GM10266 (cell line): ENCODE results near the gene MTG1.
"Not testable (repeated sequence)": the region's sequence is repeated elsewhere in the genome, so short reads cannot be mapped to it uniquely, and the experiment has no call there.

Source experiments
- DNase-seq: peaks from one replicate; pipeline ENCODE4 v3.0.0; 2012; ENCODE audit errors: extremely low spot score
- TF ChIP-seq, protein P1 (sequence below): IDR thresholded peaks from 2 replicates; pipeline ENCODE4 v1.5.1; 2012; ENCODE audit warnings: mild to moderate bottlenecking, low read depth; ENCODE audit not compliant: control insufficient read depth, insufficient read depth; ENCODE audit errors: missing control alignments

Gene MTG1

GRCh38 chr10:133440633-133441285 lies 46.8 kb downstream of the MTG1 start:
- no peak for DNase-seq
- TF ChIP-seq, protein P1, sequence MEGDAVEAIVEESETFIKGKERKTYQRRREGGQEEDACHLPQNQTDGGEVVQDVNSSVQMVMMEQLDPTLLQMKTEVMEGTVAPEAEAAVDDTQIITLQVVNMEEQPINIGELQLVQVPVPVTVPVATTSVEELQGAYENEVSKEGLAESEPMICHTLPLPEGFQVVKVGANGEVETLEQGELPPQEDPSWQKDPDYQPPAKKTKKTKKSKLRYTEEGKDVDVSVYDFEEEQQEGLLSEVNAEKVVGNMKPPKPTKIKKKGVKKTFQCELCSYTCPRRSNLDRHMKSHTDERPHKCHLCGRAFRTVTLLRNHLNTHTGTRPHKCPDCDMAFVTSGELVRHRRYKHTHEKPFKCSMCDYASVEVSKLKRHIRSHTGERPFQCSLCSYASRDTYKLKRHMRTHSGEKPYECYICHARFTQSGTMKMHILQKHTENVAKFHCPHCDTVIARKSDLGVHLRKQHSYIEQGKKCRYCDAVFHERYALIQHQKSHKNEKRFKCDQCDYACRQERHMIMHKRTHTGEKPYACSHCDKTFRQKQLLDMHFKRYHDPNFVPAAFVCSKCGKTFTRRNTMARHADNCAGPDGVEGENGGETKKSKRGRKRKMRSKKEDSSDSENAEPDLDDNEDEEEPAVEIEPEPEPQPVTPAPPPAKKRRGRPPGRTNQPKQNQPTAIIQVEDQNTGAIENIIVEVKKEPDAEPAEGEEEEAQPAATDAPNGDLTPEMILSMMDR, result no peak

GRCh38 chr10:133441356-133441755 lies 47.4 kb downstream of the MTG1 start:
- DNase-seq, result not testable (repeated sequence)

DNA sequence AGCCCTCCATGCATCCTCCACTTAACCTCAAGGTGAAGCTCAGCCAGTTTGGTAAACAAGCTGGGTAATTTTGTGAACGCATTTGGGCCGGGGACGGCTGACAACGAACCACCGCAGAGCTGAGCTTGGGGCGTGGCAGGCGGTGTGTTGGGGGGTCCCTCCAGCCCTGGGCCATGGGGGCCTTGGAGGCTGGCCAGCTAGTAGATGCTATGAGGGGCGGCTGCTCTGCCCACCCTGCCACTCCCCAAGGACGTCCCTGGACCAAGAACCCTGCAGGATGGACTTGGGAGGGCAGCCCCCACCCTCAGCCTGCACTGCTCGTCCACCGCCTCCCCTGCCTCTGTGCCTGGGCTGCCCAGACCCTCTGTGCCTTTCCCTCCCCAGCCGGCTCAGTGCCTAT lies 47.8 kb downstream of the MTG1 start:
- DNase-seq, result no peak
- TF ChIP-seq, protein P1, result no peak

DNA sequence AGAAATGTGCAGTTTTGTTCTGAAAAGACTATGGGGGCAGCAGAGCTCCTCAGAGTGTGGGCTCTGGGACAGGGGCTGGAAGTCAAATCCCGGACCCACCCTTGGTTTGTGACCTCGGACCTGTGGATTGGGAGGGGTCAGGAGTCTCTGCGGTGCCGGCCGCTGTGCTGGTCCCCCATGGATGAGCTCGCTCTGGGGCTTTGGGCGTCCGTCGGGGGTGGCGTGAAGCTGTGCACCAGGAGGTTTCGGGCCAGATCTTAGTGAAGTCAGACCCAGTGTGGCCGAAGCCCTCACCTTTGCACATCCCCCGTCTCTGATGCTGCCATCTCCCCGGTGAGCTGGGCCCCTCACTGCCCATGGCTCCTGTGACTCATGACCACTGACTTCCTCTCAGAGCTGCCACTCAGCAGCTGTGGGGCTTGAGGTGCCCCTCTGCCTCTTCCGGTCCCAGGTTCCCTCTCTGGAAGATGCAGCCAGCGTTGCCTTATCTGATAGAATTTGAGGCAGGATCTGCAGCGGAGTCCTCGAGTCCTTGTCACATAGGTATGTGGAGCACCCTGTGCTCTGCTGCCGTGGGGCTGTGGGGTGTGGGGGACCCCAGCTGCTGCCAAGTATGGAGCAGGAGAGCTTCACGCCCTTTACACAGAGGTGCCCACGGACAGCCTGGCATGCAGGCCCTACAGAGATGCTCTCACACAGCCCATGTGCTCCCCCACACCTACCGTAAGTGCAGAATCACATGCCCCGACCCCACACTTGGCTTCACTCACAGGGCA lies 48.4 kb downstream of the MTG1 start:
- TF ChIP-seq, protein P1, result no peak
- DNase-seq, result no peak

DNA sequence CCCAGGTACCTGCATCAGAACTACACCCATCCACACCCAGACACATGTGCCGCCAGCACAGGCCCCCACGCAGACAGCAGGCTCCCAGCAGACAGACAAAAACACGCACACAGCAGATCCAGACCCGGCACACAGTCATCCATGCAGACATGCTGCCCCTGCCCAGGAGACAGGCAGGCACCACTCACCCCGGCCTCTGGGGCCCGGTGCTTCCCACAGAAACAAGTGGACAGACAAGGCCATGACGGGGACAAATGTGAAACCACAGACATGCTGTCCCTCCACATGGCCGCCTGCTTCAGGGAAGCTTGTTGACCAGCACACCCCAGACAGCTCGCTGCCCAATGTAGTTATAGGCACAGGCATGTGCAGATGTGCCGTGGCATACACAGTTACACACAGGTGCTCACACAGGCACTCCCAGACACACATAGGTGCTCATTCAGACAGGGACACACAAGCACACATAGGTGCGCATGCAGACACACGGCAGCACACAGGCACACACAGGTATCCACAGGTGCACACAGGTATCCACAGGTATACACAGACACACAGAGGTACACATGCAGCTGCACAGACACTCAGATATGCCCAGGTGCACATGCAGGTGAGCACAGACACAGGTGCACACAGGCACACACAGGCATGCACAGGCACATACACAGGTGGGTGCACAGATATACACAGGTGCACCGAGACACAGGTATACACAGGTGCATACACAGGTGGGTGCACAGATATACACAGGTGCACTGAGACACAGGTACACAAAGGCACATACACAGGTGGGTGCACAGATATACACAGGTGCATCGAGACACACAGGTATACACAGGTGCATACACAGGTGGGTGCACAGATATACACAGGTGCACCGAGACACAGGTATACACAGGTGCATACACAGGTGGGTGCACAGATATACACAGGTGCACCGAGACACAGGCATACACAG lies 49.3 kb downstream of the MTG1 start:
- TF ChIP-seq, protein P1, result no peak
- no peak for DNase-seq

- TF ChIP-seq, protein P1, result no peak
- DNase-seq, result no peak
Measured at GRCh38 chr10:133444342-133445267, 50.6 kb downstream of the MTG1 start.

DNA sequence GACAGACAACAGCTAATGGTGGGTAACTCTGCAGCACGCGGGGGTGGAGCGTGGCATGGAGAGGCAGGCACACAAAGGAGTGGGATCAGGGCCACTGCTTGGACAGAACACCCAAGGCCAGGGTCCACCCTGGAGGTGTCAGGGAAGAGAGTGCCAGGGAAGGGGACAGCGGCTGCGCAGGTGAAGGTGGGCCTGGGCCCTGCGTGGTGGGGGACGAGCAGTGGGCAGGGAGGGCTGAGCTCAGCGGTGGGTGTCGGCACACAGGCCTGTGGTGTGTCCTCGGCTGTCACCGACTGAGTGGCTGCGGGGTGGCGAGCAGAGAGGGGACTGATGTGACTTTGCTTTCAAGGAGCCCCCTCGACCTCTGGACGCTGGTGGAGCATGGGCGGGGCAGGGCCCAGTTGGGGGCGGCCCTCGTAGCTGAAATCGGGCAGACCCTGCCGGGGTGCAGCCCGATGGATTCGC lies 51.3 kb downstream of the MTG1 start:
- no peak for DNase-seq
- TF ChIP-seq, protein P1, result no peak
